Measurements from ENCODE around the gene H6PD.

DNA sequence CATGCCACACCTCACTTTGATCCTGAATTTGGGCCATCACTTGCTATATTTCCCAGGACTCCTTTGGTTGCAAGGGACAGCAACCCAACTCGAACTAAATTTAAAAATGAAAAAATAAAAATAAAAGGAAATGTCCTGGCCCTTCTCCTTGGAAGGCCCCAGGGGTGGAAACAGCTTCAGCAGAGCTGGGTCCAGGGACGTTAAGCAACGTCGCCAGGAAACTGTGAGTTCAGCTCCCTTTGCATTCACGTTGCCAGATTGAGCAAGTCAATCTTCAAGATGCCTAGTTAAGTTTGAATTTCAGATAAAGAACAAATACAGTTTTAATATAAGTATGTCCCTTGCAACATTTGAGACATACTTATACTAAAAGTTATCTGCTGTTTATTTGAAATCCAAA is 43.5 kb downstream of the H6PD start:
- TF ChIP-seq RAD21 (IDR thresholded peaks at IDR 0.05; ENCODE audit: low read depth) (no peak), CEBPB (IDR thresholded peaks at IDR 0.05) (no peak), CREB1 (IDR thresholded peaks at IDR 0.05; ENCODE audit: low read depth) (no peak)

Measured in Ishikawa (cell line).